Measurements from ENCODE around the gene ATG4B.
A peak's percentile ranks its signal among the peaks of the same experiment; 100 is the strongest.

Gene ATG4B

GRCh38 chr2:241680044-241680443 is 42.6 kb downstream of the ATG4B start:
- H3K27ac ChIP-seq, result peak overlapping the region; percentile 66
- ChIA-PET POLR2A (ENCODE audit: low non-redundant PET) (interaction anchor here (0.6 kb wide), 1 partner anchor 189 kb away, joined by 7 read pairs; the partner anchor contains the start of gene RTP5), CTCF (no interaction called here)
- DNase-seq (ENCODE audit: low spot score), result no peak
- TF ChIP-seq CTCF (conservative IDR thresholded peaks at IDR 0.05; ENCODE audit: low read depth), result no peak

- DNase-seq (ENCODE audit: low spot score), result peak; percentile 60
- H3K27ac ChIP-seq, result peak overlapping the region; percentile 66
- no peak for TF ChIP-seq CTCF (conservative IDR thresholded peaks at IDR 0.05; ENCODE audit: low read depth)
- POLR2A ChIA-PET (ENCODE audit: low non-redundant PET), result no interaction called here
- CTCF ChIA-PET, result no interaction called here
Observed at GRCh38 chr2:241680827-241681599, 43.5 kb downstream of the ATG4B start.

- ChIA-PET POLR2A (ENCODE audit: low non-redundant PET) (interaction anchor here (0.6 to 1.0 kb wide), 4 partner anchors 15 to 562 kb away, joined by 3 to 13 read pairs (median 6); partner anchors contain the start of gene ING5), CTCF (interaction anchor here (0.6 kb wide), 1 partner anchor 24 kb away, joined by 4 read pairs; no protein-coding TSS in a partner anchor)
- H3K27ac ChIP-seq, result peak overlapping the region; percentile 82
- no peak for TF ChIP-seq CTCF (conservative IDR thresholded peaks at IDR 0.05; ENCODE audit: low read depth)
- no peak for DNase-seq (ENCODE audit: low spot score)
Observed at GRCh38 chr2:241686324-241686649, 48.8 kb downstream of the ATG4B start.

DNA sequence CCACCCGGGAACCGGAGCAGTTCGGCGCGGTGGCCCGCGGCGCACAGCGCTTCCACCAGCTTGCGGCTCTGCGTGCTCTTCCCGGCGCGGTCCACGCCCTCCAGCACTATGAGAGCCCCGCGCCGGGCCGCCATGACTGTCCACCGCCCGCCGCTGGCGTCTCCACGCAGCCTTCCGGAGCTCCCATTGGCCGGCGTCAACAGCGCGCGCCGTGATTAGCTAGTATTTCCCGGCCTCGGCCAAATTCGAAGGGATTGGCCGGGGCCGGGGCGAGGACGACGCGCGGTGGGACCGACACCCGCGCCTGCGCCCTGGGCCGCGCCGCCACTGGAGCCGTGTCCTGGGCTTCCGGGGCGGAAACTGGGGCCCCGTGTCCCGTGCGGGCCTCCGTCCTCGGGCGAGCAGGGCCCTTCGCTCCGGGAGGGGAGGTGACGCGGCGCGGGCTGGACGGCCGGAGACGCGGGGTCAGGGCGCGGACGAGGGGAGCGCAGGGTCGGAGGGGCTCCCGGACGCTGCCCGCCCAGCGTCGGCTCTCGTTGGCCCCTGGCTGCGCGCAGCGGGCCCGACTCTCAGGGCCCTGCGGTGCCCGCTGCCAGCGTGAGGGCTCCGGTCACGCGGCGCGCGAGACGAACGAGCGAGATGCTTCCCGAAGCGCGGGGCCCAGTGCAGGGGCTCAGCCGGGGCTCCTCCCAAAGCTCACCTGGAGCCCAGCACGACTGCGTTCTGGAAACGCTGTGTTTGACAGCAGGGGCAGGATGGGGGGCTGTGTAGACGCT is 49.3 kb downstream of the ATG4B start, which contains the start of gene DTYMK:
TSS of gene DTYMK (minus strand) at position 166 of the 776 bp plus-strand sequence. CDS start at position 134, 32 bp downstream.
- peak within 1 kb of the TSS; percentile 82 for H3K27ac ChIP-seq
- peak; percentile 97 for DNase-seq (ENCODE audit: low spot score)
- ChIA-PET CTCF (interaction anchor here (0.6 kb wide), 1 partner anchor 25 kb away, joined by 4 read pairs; no protein-coding TSS in a partner anchor), POLR2A (ENCODE audit: low non-redundant PET) (interaction anchor here (0.6 to 1.0 kb wide), 3 partner anchors 15 to 288 kb away, joined by 3 to 13 read pairs (median 3); partner anchors contain the start of gene ING5)
- TF ChIP-seq CTCF (conservative IDR thresholded peaks at IDR 0.05; ENCODE audit: low read depth), result no peak

DNA sequence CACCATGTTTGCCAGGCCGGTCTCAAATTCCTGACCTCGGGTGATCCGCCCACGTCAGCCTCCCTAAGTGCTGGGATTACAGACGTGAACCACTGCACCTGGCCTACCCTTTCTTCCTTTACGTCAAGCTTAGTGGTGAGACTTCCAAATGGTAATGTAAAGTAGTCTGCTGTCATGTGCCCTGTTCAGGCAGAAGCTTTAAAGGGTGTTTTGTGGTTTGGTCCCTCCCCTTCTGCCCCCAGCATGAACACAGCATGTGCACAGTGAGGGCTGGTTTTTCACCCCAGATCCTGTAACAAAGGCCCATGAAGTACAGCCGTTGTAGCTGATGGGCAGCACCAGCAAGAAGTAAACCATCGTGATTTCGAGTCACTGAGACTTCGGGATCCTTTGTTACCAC is 51.8 kb downstream of the ATG4B start:
- DNase-seq (ENCODE audit: low spot score), result no peak
- ChIA-PET CTCF (no interaction called here), POLR2A (ENCODE audit: low non-redundant PET) (no interaction called here)
- TF ChIP-seq CTCF (conservative IDR thresholded peaks at IDR 0.05; ENCODE audit: low read depth), result no peak
- peak overlapping the region; percentile 14 for H3K27ac ChIP-seq

GRCh38 chr2:241690202-241690717 is 52.8 kb downstream of the ATG4B start:
- POLR2A ChIA-PET (ENCODE audit: low non-redundant PET), result interaction anchor here (1.0 kb wide), 1 partner anchor 10 kb away, joined by 3 read pairs; no protein-coding TSS in a partner anchor
- no peak for DNase-seq (ENCODE audit: low spot score)
- peak overlapping the region; percentile 71; the same call in 1 of the 2 replicates for H3K27ac ChIP-seq
- CTCF ChIA-PET, result no interaction called here
- no peak for TF ChIP-seq CTCF (conservative IDR thresholded peaks at IDR 0.05; ENCODE audit: low read depth)
